ENCODE data around the gene RPL37A.

The RPL37A gene

GRCh38 chr2:216502381-216503158 lies 3.9 kb downstream of the RPL37A start:
- Histone ChIP-seq H3K9me3 (ENCODE audit: control insufficient read depth, low read length) (no peaks in the 10 kb centered on the region), H2AFZ (no peak overlapping the region)
- TF ChIP-seq, protein P1, sequence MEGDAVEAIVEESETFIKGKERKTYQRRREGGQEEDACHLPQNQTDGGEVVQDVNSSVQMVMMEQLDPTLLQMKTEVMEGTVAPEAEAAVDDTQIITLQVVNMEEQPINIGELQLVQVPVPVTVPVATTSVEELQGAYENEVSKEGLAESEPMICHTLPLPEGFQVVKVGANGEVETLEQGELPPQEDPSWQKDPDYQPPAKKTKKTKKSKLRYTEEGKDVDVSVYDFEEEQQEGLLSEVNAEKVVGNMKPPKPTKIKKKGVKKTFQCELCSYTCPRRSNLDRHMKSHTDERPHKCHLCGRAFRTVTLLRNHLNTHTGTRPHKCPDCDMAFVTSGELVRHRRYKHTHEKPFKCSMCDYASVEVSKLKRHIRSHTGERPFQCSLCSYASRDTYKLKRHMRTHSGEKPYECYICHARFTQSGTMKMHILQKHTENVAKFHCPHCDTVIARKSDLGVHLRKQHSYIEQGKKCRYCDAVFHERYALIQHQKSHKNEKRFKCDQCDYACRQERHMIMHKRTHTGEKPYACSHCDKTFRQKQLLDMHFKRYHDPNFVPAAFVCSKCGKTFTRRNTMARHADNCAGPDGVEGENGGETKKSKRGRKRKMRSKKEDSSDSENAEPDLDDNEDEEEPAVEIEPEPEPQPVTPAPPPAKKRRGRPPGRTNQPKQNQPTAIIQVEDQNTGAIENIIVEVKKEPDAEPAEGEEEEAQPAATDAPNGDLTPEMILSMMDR (IDR thresholded peaks at IDR 0.05): no peak

GRCh38 chr2:216503159-216503629 lies 4.5 kb downstream of the RPL37A start:
- Histone ChIP-seq H3K9ac (no peak overlapping the region), H3K4me2 (ENCODE audit: low read length) (no peak overlapping the region), H3K27me3 (ENCODE audit: control insufficient read depth, insufficient read depth, low read length) (no peaks in the 10 kb centered on the region), H3K27ac (no peak overlapping the region), H2AFZ (no peak overlapping the region), H3K9me3 (ENCODE audit: control insufficient read depth, low read length) (no peaks in the 10 kb centered on the region), H3K4me1 (peaks cover 14% of the 10 kb centered on the region), H3K4me3 (ENCODE audit: low read depth, low read length) (no peak overlapping the region), H3K36me3 (ENCODE audit: control insufficient read depth, insufficient read depth, low read length) (no peaks in the 10 kb centered on the region), H3K79me2 (no peaks in the 10 kb centered on the region)
- TF ChIP-seq, protein P1 (IDR thresholded peaks at IDR 0.05): no peak

More at GRCh38 chr2:216502381-216503158, 3.9 kb downstream of the RPL37A start:
- Histone ChIP-seq H3K79me2 (no peaks in the 10 kb centered on the region), H3K4me3 (ENCODE audit: low read depth, low read length) (no peak overlapping the region), H3K4me2 (ENCODE audit: low read length) (no peak overlapping the region), H3K27ac (no peak overlapping the region), H3K27me3 (ENCODE audit: control insufficient read depth, insufficient read depth, low read length) (no peaks in the 10 kb centered on the region), H3K4me1 (peaks cover 17% of the 10 kb centered on the region), H3K9ac (no peak overlapping the region), H3K36me3 (ENCODE audit: control insufficient read depth, insufficient read depth, low read length) (no peaks in the 10 kb centered on the region)

- Histone ChIP-seq H3K27ac (no peak overlapping the region), H3K79me2 (no peaks in the 10 kb centered on the region), H3K4me1 (peaks cover 14% of the 10 kb centered on the region), H3K36me3 (ENCODE audit: control insufficient read depth, insufficient read depth, low read length) (no peaks in the 10 kb centered on the region), H2AFZ (no peak overlapping the region), H3K4me3 (ENCODE audit: low read depth, low read length) (no peak overlapping the region), H3K27me3 (ENCODE audit: control insufficient read depth, insufficient read depth, low read length) (no peaks in the 10 kb centered on the region), H3K9ac (no peak overlapping the region), H3K4me2 (ENCODE audit: low read length) (no peak overlapping the region), H3K9me3 (ENCODE audit: control insufficient read depth, low read length) (no peaks in the 10 kb centered on the region)
- TF ChIP-seq, protein P1 (IDR thresholded peaks at IDR 0.05): no peak
Measured at GRCh38 chr2:216503697-216504375, 5.2 kb downstream of the RPL37A start.

GRCh38 chr2:216504376-216504762 lies 5.7 kb downstream of the RPL37A start:
- Histone ChIP-seq H2AFZ (no peak overlapping the region), H3K9me3 (ENCODE audit: control insufficient read depth, low read length) (no peaks in the 10 kb centered on the region), H3K27ac (no peak overlapping the region), H3K27me3 (ENCODE audit: control insufficient read depth, insufficient read depth, low read length) (no peaks in the 10 kb centered on the region), H3K9ac (no peak overlapping the region), H3K4me2 (ENCODE audit: low read length) (no peak overlapping the region), H3K36me3 (ENCODE audit: control insufficient read depth, insufficient read depth, low read length) (no peaks in the 10 kb centered on the region), H3K79me2 (no peaks in the 10 kb centered on the region), H3K4me3 (ENCODE audit: low read depth, low read length) (no peak overlapping the region), H3K4me1 (peaks cover 14% of the 10 kb centered on the region)
- TF ChIP-seq, protein P1 (IDR thresholded peaks at IDR 0.05): no peak
